KMS-11 (cell line): ENCODE results near the gene EPHA3.

Experiments used
- H2AFZ ChIP-seq: fragments of 200-600 bp; sonication (generic); 2 replicates; pipeline ENCODE4 v1.6.1; 2016; ENCODE audit warnings: antibody characterized with exemption, mixed run types, low read depth
- H3K27ac ChIP-seq: fragments of 200-600 bp; sonication (generic); 2 replicates; pipeline ENCODE4 v1.6.1; 2016; ENCODE audit warnings: mild to moderate bottlenecking, mixed run types
- H3K27me3 ChIP-seq: fragments of 200-600 bp; sonication (generic); 2 replicates; pipeline ENCODE4 v1.6.1; 2017; ENCODE audit warnings: mild to moderate bottlenecking, low read depth, mixed run types, moderate library complexity; ENCODE audit not compliant: insufficient read depth
- H3K36me3 ChIP-seq: fragments of 200-600 bp; sonication (generic); 2 replicates; pipeline ENCODE4 v1.6.1; 2017; ENCODE audit warnings: mild to moderate bottlenecking, mixed run types; ENCODE audit not compliant: insufficient read depth
- H3K4me1 ChIP-seq: fragments of 200-600 bp; sonication (generic); 2 replicates; pipeline ENCODE4 v1.6.1; 2016; ENCODE audit warnings: mild to moderate bottlenecking, low read depth, mixed run types; ENCODE audit not compliant: poor library complexity, severe bottlenecking
- H3K4me2 ChIP-seq: fragments of 200-600 bp; sonication (generic); 2 replicates; pipeline ENCODE4 v1.7.0; 2016; ENCODE audit warnings: mild to moderate bottlenecking, mixed run types
- H3K4me3 ChIP-seq: fragments of 200-600 bp; sonication (generic); IDR thresholded peaks from 2 replicates; pipeline ENCODE4 v1.6.1; 2017; ENCODE audit warnings: low read depth, low read length, mixed read lengths; ENCODE audit not compliant: insufficient read depth
- H3K79me2 ChIP-seq: fragments of 200-600 bp; sonication (generic); 2 replicates; pipeline ENCODE4 v1.6.1; 2016; ENCODE audit warnings: low read depth, mixed run types; ENCODE audit not compliant: insufficient read depth
- H3K9ac ChIP-seq: fragments of 200-600 bp; sonication (generic); 2 replicates; pipeline ENCODE4 v1.6.1; 2016; ENCODE audit warnings: mild to moderate bottlenecking, mixed run types
- H4K20me1 ChIP-seq: fragments of 200-600 bp; sonication (generic); 2 replicates; pipeline ENCODE4 v1.6.1; 2016; ENCODE audit warnings: mild to moderate bottlenecking, mixed run types; ENCODE audit not compliant: insufficient read depth
- CTCF ChIP-seq: fragments of 200-600 bp; sonication (generic); conservative IDR thresholded peaks from 2 replicates; pipeline ENCODE4 v1.6.1; 2017; ENCODE audit warnings: low read depth, mild to moderate bottlenecking, antibody characterized with exemption, low read length, moderate library complexity, mixed read lengths

EPHA3 gene

GRCh38 chr3:89155811-89156210 is 48.4 kb downstream of the EPHA3 start:
- H2AFZ ChIP-seq, result no peak overlapping the region
- H3K4me1 ChIP-seq, result no peaks in the 10 kb centered on the region
- H3K27ac ChIP-seq, result no peak overlapping the region
- no peaks in the 10 kb centered on the region for H4K20me1 ChIP-seq
- H3K4me3 ChIP-seq, result no peak overlapping the region
- no peaks in the 10 kb centered on the region for H3K79me2 ChIP-seq
- H3K4me2 ChIP-seq, result no peak overlapping the region
- no peak overlapping the region for H3K9ac ChIP-seq
- no peaks in the 10 kb centered on the region for H3K27me3 ChIP-seq
- TF ChIP-seq CTCF, result no peak
- no peaks in the 10 kb centered on the region for H3K36me3 ChIP-seq

- no peak overlapping the region for H3K9ac ChIP-seq
- no peaks in the 10 kb centered on the region for H3K4me1 ChIP-seq
These were observed 50.2 kb downstream of the EPHA3 start for GRCh38 chr3:89157575-89157974.

GRCh38 chr3:89159605-89160004 is 52.2 kb downstream of the EPHA3 start:
- Histone ChIP-seq H3K36me3 (no peaks in the 10 kb centered on the region), H3K27ac (no peak overlapping the region), H3K4me2 (no peak overlapping the region), H2AFZ (no peak overlapping the region), H3K4me3 (no peak overlapping the region), H3K79me2 (no peaks in the 10 kb centered on the region), H3K9ac (no peak overlapping the region), H3K27me3 (no peaks in the 10 kb centered on the region), H3K4me1 (no peaks in the 10 kb centered on the region), H4K20me1 (no peaks in the 10 kb centered on the region)
- TF ChIP-seq CTCF, result no peak

More at GRCh38 chr3:89157575-89157974, 50.2 kb downstream of the EPHA3 start:
- Histone ChIP-seq H3K4me2 (no peak overlapping the region), H4K20me1 (no peaks in the 10 kb centered on the region), H2AFZ (no peak overlapping the region), H3K4me3 (no peak overlapping the region), H3K79me2 (no peaks in the 10 kb centered on the region), H3K27me3 (no peaks in the 10 kb centered on the region), H3K36me3 (no peaks in the 10 kb centered on the region), H3K27ac (no peak overlapping the region)
- no peak for TF ChIP-seq CTCF

GRCh38 chr3:89164774-89165173 is 57.4 kb downstream of the EPHA3 start:
- Histone ChIP-seq H3K36me3 (no peaks in the 10 kb centered on the region), H3K9ac (no peak overlapping the region), H3K4me2 (no peak overlapping the region), H3K27ac (no peak overlapping the region), H3K27me3 (no peaks in the 10 kb centered on the region), H2AFZ (no peak overlapping the region), H3K4me1 (peaks cover 3% of the 10 kb centered on the region), H4K20me1 (no peaks in the 10 kb centered on the region), H3K4me3 (no peak overlapping the region), H3K79me2 (no peaks in the 10 kb centered on the region)
- no peak for TF ChIP-seq CTCF
